NCI-H446 (cell line): ENCODE data around the gene FER.
A peak's percentile ranks its signal among the peaks of the same experiment; 100 is the strongest.
"Not testable (repeated sequence)": the region's sequence is repeated elsewhere in the genome, so short reads cannot be mapped to it uniquely, and the experiment has no call there.

Experiments used
- DNase-seq, 2 experiments: peaks; one replicate each; lab custom pipeline; 2025; lab: John Stamatoyannopoulos, UW

The FER gene

GRCh38 chr5:109121225-109121624 lies 373.5 kb downstream of the FER start:
- DNase-seq, result no peak

DNA sequence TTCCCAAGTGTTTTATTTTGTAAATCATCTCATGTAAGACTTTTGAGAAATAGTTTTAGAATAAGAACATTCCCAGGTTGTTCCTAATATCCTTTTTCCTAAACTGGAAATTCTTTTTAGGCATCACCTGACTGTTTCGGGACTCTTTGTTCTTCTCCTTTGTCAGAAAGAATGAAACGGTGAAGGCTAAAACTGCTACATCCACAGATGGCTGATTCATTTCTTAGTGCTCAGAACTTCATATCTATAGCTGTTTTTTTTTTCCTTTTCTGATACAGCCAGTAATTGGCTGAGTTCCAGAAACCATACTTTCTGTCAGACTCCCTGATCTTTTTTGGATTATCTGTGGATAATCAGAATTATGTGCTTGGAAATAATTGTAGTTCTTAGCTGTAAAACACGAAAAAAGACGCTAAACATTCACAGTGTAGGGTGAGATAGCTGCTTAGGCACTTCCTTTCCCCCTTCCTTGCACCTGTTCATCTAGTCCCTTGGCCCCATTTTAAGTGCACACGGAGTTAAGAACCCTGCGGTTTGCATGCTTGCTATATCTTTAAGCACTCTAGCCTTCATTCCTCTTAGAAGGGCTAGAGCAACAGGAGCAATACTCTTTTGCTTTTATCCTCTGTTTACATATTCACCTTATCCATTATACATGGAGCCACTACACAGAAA lies 378.2 kb downstream of the FER start:
- no peak for DNase-seq

DNA sequence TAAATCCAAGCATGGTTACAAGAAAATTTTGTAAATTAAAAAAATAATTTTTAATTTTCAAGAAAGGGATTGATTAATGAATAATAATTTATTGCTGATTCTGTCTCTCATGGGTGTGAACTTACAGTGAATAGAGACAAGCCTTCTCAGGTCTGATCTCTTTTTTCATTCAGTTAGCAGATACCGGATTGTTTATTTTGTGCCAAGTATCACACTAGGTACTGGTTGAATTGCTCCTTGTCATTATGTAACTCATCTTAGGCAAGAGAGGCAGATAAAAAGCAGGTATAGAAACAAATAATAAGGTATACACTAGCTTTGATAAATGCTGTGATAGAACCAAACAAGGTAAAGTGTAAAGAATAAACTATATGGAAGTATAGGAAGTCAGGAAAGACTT lies 378.8 kb downstream of the FER start:
- DNase-seq, result no peak

GRCh38 chr5:109136906-109137305 lies 389.2 kb downstream of the FER start:
- DNase-seq, result no peak

DNA sequence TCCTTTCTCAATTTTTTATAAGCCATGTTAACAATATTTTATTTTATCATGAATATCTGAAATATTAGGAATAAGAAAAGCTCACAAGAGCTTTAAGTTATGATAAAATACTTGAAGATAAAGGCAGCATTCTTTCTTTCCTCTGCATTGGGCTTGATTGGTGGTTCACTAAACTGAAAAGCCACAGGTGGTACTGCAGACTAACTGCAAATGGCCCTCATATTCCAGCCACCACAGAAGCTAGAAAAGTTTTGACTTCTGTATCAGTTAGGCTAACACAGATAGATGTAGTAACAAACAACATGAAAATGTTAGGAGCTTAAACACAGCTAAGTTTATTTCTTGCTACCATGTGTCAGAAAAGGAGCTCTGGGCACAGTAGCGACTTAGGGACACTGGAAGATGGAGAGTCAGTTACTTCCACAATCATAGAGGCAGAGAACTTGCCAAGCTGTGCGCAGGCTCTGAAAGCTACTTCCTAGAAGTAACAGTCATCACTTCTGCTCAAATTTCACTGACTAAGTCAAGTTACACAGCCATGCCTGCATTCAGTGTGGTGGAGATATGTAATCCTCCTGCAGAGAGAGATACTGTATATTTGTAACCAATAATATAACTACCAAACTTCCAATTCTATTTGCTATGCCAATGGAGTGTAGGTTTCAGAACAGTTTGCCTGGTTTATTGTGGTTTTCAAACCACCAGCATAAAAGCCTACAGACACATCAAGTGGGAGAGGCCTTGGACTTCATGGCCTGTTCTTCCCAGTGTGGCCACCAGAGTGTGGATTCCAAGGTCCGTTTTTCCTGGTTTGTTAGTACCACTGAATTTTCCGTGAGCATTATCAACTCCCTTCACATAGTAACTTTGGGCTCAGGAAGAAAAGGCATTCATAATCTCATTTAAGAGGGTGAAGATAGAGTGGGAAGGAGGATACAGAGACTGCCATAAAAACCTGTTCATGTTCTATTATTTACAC lies 393.8 kb downstream of the FER start:
- DNase-seq, result peak in 1 of 2 experiments; percentile 4

GRCh38 chr5:109143031-109143430 lies 395.3 kb downstream of the FER start:
- DNase-seq, result no peak

DNA sequence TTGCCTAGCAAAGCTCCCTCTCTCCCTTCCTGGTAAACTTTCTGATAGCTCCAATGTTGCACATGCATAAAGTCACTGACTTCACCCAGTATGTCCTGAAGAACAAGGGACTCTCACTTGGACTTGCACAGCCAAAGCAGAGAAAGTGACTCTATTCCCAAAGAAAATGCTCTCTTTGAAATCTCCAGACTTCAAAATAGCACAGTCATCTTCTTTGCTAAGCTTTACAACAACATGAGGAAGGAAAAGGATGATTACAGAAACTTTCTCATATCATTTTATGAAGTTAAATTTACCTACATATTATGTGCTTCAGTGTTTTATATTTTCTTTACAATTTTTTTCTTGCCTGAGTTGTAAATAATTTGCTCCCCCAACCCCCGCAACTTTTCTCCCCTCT lies 397.4 kb downstream of the FER start:
- peak in 1 of 2 experiments; percentile 17 for DNase-seq

DNA sequence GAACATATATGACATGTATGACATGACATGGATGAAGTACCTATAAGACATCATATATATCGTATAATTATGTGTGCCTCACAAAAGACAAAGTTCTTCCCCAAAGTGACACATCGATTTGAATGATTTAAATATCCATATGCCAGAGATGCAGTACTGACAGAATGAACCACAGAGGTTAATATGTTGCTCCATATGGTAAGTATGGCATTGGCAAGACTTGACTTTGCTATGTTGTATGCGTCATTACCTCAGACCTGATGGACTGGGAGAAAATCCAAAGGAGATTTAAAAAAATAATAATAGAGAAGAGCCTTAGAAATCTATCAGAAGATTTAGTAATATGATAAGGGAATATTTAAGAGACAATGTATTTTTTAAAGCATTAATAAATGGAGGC lies 398.9 kb downstream of the FER start:
- peak; percentile 54 to 88 for DNase-seq

DNA sequence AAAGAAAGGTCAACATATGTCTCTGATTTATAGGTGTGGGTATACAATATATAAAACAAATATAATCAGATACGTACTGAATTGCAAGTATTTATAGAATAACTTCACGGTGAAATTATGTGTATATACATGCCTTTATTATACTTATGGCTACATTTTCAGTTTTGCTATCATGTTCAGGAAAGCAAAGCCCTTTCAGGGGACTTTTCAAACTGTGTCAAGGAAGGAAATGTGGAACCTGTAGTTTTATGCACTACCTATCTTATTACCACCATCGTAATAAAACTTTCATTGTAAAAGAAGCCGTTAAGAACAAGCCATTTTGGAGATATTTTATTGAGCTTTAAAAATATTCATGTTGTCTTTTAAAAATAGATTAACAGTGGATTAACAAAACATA lies 404.9 kb downstream of the FER start:
- DNase-seq, result no peak

GRCh38 chr5:109155625-109156024 lies 407.9 kb downstream of the FER start:
- DNase-seq, result no peak

GRCh38 chr5:109156885-109157284 lies 409.2 kb downstream of the FER start:
- DNase-seq, result no peak

DNA sequence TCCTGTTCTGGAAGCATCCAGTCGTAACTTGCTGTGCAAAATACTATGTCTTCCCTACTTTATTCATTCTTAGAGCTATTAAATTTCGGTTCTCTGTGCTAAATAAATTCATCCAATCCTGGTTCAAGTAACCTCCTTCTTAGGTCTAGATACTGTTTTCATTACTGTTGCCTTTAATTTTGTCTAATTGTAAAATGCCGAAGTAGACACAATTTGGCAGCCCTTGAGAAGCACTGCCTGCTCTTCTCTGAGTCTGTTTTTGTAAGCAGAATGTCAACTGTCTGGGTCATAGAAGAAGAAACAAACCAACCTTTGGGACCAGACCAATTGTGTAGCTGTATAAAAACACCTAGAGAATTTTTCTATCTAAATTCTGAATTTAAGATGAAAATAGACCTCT lies 412.8 kb downstream of the FER start:
- DNase-seq, result no peak

- no peak for DNase-seq
Observed at GRCh38 chr5:109161914-109162683, 414.4 kb downstream of the FER start.

DNA sequence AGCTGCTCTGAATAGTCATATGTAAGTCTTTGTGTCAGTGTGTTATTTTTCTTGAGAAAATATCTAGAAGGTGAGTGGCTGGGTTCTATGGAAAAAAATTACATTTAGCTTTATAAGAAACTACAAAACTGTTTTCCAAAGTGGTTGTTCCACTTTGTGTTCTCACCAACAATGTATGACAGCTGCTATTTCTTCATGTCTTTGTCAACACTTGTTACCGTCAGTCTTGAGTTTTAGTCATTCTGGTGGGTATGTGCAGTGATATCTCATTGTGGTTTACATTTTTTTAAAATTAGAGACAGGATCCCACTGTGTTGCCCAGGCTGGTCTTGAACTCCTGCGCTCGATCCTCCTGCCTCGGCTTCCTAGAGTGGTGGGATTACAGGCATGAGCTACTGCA lies 415.6 kb downstream of the FER start:
- DNase-seq, result no peak

- DNase-seq, result no peak
Observed at GRCh38 chr5:109164001-109164400, 416.3 kb downstream of the FER start.

- no peak for DNase-seq
Observed at GRCh38 chr5:109167586-109167985, 419.9 kb downstream of the FER start.

DNA sequence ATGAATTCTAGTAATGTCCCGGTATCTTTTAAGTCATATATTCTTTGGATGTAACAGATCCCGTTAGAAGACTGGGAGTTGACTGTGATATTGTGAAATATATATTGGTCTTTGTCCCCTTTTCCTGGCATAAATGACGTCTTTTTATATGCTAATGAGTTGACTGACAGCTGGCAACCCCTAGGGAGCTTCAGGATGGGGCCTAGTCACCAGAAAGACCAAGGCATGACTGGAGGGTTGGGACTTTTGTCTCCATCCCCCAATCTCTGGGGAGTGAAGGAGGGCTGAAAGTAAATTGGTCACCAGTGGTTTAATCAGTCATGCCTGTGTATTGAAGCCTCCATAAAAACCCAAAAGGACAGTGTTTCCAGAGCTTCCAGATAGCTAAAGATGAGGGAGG lies 420.5 kb downstream of the FER start:
- no peak for DNase-seq

DNA sequence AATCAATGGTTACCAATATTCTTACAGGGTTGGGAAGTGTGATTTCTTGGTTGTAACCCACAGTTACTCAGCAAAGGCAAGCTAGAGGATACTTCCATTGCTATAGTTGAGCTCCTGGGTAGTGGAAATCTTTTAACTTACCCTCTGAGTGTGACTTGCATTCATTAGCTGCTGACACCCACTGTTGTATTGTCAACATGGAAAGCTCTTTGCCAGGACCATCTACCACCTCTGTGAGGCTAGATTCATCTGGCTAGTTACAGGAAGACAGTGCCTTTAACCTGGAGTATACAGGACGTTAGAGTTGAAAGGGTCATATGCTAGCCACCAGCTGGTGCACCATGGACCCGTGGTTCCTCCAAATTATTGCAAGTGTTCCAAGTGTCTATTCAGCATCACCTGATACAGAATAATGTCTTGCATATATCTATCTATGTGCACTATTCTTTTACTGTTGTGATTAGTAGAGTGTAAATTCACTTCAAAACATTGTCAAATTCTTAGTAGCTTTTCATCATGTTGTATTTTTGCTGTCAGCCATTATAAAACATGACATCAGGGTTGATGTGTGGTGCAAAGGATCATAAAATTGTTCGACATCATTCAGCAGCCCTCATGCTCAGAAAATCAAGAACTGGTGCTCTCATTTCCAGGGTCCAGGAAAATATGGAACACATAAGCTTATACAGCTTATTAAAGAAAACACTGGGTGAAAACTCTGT lies 423.1 kb downstream of the FER start:
- DNase-seq, result no peak

GRCh38 chr5:109171437-109172073 lies 423.9 kb downstream of the FER start:
- DNase-seq, result not testable (repeated sequence)

GRCh38 chr5:109173036-109173794 lies 425.5 kb downstream of the FER start:
- DNase-seq, result no peak

DNA sequence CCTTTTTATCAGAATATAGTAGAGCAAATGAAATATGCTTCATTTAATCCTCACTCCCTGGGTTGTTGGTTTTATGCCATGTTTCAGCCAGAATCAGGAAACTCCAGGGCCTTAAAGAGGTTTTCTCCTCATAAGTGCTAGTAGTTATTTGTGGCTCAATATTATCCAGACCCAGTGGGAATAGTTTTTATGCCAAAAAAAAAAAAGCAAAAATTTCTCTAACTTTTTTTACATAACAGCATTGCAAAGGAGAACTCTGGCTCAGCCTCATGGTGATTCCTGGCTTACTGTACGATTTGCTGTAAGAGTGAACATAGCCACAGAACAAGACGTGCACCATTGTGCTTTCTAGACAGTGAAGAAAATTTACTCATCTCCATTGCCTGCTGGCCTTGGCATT lies 429.5 kb downstream of the FER start:
- peak; percentile 16 to 63 for DNase-seq
